ENCODE results near the gene SLC38A3. TPM values are rescaled to one million over a fixed set of nuclear protein-coding genes. Genes with fewer than 3 reads are reported as not detected.

Gene SLC38A3
- total RNA-seq, 4 donors from 2014 or later: 0.56 to 1.5 (median 0.84) TPM; not detected in 1

- DNase-seq (ENCODE audit: low spot score) (no peak), ATAC-seq (ENCODE audit: low FRiP score) (no peak)
Measured at GRCh38 chr3:50203809-50204803, 965 bp upstream of the SLC38A3 start.

GRCh38 chr3:50205413-50206276 is 574 bp downstream of the SLC38A3 start:
- ATAC-seq (ENCODE audit: low FRiP score): peak; percentile 31
- TF ChIP-seq, protein P1, sequence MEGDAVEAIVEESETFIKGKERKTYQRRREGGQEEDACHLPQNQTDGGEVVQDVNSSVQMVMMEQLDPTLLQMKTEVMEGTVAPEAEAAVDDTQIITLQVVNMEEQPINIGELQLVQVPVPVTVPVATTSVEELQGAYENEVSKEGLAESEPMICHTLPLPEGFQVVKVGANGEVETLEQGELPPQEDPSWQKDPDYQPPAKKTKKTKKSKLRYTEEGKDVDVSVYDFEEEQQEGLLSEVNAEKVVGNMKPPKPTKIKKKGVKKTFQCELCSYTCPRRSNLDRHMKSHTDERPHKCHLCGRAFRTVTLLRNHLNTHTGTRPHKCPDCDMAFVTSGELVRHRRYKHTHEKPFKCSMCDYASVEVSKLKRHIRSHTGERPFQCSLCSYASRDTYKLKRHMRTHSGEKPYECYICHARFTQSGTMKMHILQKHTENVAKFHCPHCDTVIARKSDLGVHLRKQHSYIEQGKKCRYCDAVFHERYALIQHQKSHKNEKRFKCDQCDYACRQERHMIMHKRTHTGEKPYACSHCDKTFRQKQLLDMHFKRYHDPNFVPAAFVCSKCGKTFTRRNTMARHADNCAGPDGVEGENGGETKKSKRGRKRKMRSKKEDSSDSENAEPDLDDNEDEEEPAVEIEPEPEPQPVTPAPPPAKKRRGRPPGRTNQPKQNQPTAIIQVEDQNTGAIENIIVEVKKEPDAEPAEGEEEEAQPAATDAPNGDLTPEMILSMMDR (IDR thresholded peaks at IDR 0.05): no peak
- DNase-seq (ENCODE audit: low spot score): no peak

More at GRCh38 chr3:50203809-50204803, 965 bp upstream of the SLC38A3 start:
- TF ChIP-seq, protein P1 (IDR thresholded peaks at IDR 0.05): no peak

DNA sequence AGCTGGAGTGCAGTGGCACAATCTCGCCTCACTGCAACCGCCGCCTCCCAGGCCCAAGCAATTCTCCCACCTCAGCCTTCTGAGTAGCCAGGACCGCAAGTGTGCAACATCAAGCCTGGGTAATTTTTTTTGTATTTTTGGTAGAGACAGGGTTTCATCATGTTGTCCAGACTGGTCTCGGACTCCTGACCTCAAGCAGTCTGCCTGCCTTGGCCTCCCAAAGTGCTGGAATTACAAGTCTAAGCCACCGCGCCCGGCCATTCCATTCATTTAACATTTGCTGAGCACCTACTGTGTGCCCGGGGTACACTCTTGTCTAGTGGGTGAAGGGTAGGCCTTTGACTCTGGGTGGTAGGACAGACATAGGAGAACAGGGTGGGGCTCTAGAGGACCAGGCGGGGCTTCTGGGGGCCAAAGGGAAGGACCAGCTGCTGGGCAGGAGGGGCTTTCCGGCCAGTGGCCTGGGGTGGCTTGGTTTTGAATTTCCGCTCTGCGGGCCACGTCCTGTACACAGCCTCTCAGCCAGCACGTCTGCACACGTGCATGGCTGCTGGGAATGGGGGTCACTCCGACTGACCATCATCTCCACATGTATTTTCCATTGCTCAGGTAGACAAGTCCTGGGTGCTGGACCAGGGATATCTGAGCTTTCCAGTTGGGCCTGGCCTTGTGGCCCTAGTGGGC is 2.4 kb downstream of the SLC38A3 start:
- TF ChIP-seq, protein P1 (IDR thresholded peaks at IDR 0.05): no peak
- ATAC-seq (ENCODE audit: low FRiP score): no peak

DNA sequence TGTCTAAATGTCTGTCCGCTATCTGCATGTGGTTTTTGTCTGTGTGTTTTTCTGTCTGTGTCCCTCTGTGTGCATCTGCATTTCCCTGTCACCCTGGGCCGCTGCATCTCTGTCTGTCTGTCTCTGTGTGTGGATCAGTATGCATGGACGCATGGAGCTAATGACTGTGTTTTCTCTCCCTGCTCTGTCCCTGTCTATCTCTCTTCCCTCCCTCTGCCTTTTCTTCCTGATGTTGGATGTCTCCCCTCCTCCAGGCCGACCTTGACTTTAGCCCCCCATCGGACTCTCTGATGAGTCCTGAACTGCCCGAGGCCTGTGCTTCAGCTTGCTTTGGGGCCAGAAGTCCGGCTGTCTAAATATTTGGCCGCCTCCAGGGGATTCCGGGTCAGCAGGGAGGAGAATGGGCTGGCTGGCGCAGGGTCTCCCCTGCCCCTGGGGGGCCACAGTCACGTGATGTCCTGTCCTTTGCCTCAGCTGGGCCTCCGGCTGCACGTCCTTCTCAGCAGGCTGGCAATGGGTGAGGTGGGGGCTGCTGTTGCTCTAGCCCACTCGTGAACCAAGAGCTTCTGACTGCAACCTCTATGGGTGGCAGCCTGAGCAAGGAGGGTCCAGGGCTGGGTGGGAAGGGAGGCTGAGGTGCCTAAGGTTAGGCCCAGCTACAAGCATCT is 3.7 kb downstream of the SLC38A3 start:
- ATAC-seq (ENCODE audit: low FRiP score): no peak
- DNase-seq (ENCODE audit: low spot score): no peak
- TF ChIP-seq, protein P1 (IDR thresholded peaks at IDR 0.05): no peak

More for the DNA sequence above, 2.4 kb downstream of the SLC38A3 start:
- no peak for DNase-seq (ENCODE audit: low spot score)

DNA sequence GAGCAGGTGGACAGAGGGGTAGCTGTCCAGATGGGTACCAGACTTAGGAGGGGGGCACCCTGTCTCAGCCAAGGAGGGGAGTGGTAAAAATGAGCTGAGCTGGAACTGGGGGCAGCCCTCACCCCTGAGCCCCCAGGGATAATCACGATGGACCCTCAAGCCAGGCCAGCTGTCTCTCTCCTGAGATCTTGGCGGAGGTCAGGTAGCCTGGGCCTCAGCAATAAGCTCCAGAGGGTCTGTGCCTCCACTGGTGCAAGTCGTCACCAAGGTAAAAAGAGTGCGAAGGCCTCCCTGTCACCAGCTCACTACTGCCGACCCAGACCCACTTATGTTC is 5.1 kb downstream of the SLC38A3 start:
- DNase-seq (ENCODE audit: low spot score) (no peak), ATAC-seq (ENCODE audit: low FRiP score) (no peak)
- TF ChIP-seq, protein P1 (IDR thresholded peaks at IDR 0.05): no peak
